NCI-H2227 treated with DMSO at 0.1 percent for 48 hours (cell line): ENCODE measurements around the gene MAP4K2.

Experiments
- DNase-seq: peaks from one replicate; lab custom pipeline; 2025; lab: John Stamatoyannopoulos, UW

MAP4K2 gene

GRCh38 chr11:64810891-64811272 is 7.9 kb upstream of the MAP4K2 start:
- no peak for DNase-seq

- peak; percentile 98 for DNase-seq
Observed at GRCh38 chr11:64810271-64810890, 7.4 kb upstream of the MAP4K2 start, which contains the start of gene MEN1. Gene MEN1, minus strand, starts transcription at chr11:64810551. Its CDS starts 442 bp downstream, at chr11:64810109.

GRCh38 chr11:64809781-64810241 is 6.8 kb upstream of the MAP4K2 start:
- DNase-seq = no peak

- DNase-seq = no peak
Observed at GRCh38 chr11:64805481-64805880, 2.5 kb upstream of the MAP4K2 start.

GRCh38 chr11:64804346-64805210 is 1.6 kb upstream of the MAP4K2 start:
- DNase-seq = no peak

GRCh38 chr11:64803846-64804345 is 882 bp upstream of the MAP4K2 start:
- DNase-seq = no peak

GRCh38 chr11:64802370-64803157 is 450 bp downstream of the MAP4K2 start:
- DNase-seq = peak; percentile 45

- no peak for DNase-seq
Observed at GRCh38 chr11:64801561-64802369, 1.2 kb downstream of the MAP4K2 start.

- no peak for DNase-seq
Observed at GRCh38 chr11:64801158-64801464, 1.9 kb downstream of the MAP4K2 start.

GRCh38 chr11:64800303-64801157 is 2.5 kb downstream of the MAP4K2 start:
- DNase-seq = no peak

- DNase-seq = no peak
Observed at GRCh38 chr11:64799623-64800302, 3.3 kb downstream of the MAP4K2 start.

- no peak for DNase-seq
Observed at GRCh38 chr11:64799256-64799622, 3.8 kb downstream of the MAP4K2 start.

- DNase-seq = no peak
Observed at GRCh38 chr11:64796757-64797541, 6.1 kb downstream of the MAP4K2 start.

GRCh38 chr11:64796047-64796756 is 6.8 kb downstream of the MAP4K2 start:
- DNase-seq = no peak

- DNase-seq = no peak
Observed at GRCh38 chr11:64794526-64794925, 8.5 kb downstream of the MAP4K2 start.

- DNase-seq = no peak
Observed at GRCh38 chr11:64793271-64794160, 9.5 kb downstream of the MAP4K2 start.

GRCh38 chr11:64792482-64792881 is 10.5 kb downstream of the MAP4K2 start:
- DNase-seq = no peak
